Stimulated activated CD8-positive, alpha-beta memory T cell treated with anti-CD3 and anti-CD28 coated beads, Interleukin-15, amount 100 ng/mL, for 24 hours (primary cell): ENCODE data around the gene CD151.

Experiments used
- DNase-seq: peaks from one replicate; pipeline ENCODE4 v3.0.0-alpha.2; 2020; ENCODE audit warnings: low read depth

The CD151 gene

GRCh38 chr11:832529-833113, at the start of gene CD151:
Gene CD151 (plus strand): TSS chr11:832952. CDS start chr11:836070, 3,118 bp downstream.
- no peak for DNase-seq

- DNase-seq: no peak
These were observed 49.2 kb upstream of the CD151 start for GRCh38 chr11:783581-784015.

- no peak for DNase-seq
These were observed 46.3 kb upstream of the CD151 start for GRCh38 chr11:786235-787083.

DNA sequence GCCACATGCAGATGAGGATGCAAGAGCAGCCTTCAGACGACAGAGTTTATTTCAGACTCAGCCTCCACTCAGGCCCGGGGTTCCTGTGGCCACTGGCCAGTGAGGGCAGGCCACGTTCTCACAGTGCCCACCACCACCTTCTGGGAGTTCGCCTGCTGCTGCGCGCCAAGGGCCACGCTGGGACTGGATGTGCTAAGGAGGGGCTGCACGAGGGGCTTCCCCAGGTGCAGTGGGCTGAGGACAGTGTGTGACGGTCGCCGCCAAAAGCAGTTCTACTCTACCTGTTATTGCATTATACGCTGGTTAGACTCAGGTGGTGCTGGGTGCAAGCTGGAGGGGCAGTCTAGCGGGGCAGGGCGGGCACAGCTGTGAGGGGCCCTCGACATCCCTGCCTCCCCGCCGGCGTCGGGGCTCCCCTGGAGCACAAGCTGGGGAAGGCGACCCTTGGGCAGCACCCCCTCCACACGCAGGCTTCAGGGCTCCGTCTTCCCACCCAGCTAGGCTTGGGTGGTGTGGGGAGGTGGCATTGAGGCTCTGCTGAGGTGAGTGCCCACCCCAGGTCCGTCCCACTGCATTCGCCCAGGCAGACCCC, 45.6 kb upstream of the CD151 start:
- DNase-seq: no peak

DNA sequence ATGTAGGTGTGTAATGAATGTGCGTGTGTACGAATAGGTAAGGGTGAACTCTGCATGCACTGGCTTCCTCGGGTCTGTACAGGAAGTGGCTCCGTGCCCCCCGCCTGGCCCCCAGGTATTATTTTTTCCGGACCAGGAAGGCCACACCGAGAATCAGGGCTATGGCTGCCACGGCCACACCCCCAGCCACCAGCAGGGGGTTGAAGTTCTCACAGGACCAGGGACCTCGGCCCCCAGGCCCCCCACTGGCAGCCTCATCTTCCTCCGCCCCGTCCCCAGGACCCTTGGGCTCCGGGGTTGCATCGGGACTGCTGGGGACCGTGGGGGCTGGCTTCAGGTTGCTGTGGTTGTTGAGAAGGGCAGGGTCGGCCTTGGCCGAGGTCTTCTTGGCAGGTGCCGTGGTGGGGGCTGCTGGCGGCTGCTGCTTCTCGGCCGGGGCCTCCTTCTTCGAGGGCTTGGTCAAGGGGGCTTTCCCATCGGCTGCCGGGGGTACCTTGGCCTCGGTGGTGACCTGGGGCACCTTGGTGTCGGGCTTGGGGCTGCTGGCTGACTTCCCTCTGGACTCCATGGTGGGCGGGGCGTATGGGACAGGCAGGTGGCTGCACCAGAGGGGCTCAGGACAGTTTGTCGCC, 44.6 kb upstream of the CD151 start:
- DNase-seq: no peak

- no peak for DNase-seq
These were observed 43.5 kb upstream of the CD151 start for GRCh38 chr11:788953-789940.

- peak; percentile 31 for DNase-seq
These were observed 42.8 kb upstream of the CD151 start, which contains the start of gene CEND1 for GRCh38 chr11:789943-790342. Gene CEND1 (minus strand): TSS chr11:790090. CDS start chr11:788576, 1,514 bp downstream.

- no peak for DNase-seq
These were observed 41.8 kb upstream of the CD151 start for GRCh38 chr11:790721-791564.

- no peak for DNase-seq
These were observed 40.9 kb upstream of the CD151 start for GRCh38 chr11:791658-792534.

DNA sequence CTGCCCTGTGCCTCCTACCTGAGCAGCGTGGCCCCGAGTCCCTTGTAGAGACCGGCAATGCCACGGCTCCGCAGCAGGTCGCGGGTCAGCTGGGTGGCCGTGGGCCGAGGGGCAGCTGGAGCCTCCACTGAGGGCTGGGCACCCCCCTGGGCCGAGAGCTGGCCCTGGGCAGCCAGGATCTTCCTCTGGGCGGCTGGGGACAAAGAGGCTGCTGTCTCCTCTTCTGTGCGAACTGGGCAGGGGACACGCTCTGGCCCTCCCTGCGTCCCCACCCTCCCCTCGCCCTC, 40.3 kb upstream of the CD151 start:
- no peak for DNase-seq

DNA sequence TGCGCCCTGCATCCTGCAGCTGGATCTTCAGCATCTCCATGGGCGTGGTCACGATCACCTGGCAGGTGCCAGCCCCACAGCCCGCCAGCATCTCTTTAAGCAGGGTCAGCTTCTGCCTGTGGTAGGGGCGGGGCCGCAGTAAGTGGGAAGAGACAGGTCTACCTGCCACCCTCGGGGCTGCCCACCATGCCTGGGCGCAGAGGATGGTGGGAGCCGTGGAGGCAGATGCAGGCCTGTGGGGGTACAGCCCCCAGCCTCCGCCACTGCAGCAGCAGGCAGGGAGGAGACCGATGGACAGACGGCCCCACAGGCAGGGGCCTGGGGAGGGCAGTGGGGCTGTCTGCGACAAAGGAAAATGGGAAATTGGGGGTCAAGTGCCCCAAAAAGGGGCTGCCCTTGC, 39.9 kb upstream of the CD151 start:
- DNase-seq: no peak

DNA sequence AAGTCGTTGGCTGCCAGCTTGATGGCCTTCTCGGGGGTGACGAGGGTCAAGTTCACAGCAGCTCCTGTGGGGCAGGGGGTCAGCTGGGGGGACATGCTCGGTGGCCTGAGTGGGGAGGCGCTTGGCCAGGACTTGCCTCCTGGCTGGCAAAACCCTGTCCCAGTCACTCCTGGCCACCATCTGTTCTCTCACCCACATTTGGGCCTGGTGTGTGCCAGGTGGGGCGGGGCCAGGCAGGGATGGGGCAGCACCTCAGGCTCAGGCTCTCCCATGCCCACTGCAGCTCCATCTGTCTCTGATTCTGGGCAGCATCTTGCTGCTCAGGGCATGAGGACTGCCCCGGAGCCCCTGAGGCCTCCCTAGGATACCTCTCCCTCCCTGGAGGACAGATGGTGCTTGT, 39.2 kb upstream of the CD151 start:
- DNase-seq: no peak

GRCh38 chr11:794013-794765, 38.6 kb upstream of the CD151 start:
- DNase-seq: no peak

DNA sequence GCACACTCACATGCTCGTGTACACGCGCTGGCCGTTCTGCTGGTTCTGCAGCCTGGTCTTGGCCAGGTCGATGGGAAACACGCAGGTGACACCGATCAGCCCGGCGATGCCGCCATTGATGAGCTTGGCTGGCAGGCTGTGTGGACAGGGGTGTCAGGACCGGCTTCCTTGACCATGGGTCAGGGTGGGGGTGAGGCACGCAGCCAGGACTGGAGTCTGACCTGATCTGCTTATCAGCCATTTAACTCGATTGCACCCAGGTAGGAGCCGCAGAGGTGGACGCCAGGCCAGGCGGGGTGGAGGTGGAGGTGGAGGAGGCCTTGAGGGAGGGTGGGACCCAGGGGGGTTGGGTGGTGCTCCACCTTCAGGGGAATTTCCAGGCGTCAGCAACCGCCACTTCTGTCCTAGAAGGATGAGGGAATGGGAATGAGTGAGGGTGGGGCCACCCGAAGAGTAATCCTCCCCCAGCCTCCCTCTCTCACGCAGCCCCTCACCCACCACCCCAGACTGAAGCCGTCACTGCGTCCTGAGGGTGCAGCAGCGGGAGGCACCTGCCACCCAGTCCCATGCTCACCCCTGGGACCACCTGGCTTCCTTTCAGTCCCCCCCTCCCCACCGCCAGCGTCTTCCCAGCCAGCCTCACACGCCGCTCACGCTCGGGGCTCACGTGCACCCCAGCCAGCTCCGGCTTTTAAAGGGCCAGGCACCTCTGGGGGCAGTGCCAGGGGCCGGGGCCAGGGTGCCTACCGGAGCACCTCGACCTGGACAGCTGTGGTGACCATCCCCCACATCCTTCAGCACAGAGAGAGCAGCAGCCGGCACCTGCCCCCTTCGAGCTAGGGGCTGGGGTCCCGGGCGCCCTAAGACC, 37.8 kb upstream of the CD151 start:
- DNase-seq: no peak

DNA sequence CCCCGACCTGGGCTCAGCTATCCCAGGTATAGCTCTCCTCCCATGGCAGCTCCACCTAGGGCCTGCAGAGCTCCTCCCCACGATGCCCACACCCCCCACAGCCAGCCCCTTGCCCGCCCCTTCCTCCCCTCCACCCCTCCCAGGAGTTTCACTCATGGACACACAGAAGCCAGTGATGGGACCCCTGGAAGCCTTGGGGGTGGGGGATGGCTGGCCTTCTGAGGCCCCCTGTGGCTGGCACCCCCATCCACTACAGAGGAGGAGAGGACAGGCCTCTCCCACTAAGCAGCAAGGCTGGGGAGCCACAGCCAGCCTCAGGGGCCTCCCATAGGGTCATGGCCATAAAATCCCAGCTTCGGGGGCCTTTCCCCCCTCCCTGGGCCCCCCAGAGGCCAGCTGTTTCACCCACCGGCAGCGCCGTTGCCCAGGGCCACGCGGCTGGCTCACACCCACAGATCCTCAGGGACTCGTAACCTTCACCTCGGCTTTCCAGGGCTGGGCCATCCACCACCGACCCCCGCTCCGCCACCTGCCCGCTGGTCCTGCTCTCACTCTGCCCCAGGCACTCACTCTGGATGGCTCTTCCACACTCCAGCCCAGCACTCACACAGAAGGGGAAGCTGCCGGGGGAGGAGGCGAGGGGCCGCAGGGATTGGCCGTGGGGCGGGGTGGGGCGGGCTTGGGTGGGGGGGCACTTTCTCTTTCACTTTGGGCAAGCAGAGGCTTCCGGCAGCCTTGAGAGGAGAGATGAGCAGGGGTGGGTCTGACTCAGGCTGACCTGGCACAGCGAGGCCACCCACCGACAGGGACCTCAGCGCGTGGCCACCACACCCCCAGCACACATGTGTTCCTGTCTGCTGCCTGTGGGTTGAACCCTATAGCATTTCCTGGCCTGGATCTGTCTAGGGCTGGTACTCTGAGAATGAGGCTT, 36.9 kb upstream of the CD151 start:
- DNase-seq: peak; percentile 46

- DNase-seq: no peak
These were observed 36.0 kb upstream of the CD151 start for GRCh38 chr11:796565-797295.
